ENCODE data around the gene INHA. TPM values are rescaled to one million over a fixed set of nuclear protein-coding genes. Genes with fewer than 3 reads are reported as not detected.

The INHA gene
- total and polyA plus RNA-seq, 4 donors: 0.03 to 0.15 (median 0.11) TPM

DNA sequence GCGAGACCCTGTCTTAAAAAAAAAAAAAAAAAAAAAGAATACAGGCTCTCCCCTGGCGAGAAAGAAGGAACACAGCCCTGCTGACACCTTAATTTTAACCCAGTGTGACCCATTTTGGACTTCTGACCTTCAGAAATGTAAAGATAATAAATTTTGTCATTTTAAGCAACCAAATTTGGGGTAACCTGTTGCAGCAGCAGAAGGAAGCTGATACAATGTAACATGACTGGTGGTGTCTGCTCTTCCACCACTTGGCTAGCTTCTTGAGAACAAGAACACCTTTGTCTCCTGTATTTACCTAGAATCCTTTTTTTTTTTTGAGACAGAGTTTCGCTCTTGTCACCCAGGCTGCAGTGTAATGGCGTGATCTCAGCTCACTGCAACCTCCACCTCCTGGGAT lies 19.0 kb downstream of the INHA start (continued):
- TF ChIP-seq, protein P1, sequence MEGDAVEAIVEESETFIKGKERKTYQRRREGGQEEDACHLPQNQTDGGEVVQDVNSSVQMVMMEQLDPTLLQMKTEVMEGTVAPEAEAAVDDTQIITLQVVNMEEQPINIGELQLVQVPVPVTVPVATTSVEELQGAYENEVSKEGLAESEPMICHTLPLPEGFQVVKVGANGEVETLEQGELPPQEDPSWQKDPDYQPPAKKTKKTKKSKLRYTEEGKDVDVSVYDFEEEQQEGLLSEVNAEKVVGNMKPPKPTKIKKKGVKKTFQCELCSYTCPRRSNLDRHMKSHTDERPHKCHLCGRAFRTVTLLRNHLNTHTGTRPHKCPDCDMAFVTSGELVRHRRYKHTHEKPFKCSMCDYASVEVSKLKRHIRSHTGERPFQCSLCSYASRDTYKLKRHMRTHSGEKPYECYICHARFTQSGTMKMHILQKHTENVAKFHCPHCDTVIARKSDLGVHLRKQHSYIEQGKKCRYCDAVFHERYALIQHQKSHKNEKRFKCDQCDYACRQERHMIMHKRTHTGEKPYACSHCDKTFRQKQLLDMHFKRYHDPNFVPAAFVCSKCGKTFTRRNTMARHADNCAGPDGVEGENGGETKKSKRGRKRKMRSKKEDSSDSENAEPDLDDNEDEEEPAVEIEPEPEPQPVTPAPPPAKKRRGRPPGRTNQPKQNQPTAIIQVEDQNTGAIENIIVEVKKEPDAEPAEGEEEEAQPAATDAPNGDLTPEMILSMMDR (IDR thresholded peaks at IDR 0.05; ENCODE audit: low read depth, low read length, missing input control): no peak

DNA sequence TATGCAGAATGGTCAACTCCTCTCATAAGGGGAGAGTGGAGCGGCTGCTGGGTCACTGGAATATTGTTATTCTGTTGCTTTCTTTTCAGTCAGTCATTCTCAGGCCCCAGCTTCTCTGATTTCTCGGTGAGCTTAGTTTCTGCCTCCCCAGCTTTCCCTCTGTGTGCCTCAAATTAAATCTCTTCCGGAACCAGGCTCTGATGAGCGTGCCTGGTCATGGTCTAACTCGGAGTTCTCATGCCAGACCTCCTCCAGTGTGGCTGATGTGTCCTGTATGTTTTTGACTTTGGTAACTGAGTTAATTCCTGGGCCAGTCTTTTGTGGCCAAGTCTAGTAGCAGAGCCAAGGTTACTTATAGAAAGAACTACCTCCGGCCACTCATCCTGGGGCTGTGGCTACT lies 20.6 kb downstream of the INHA start:
- WGBS: 83% methylated on average over 6 of the region's 6 CpGs
- H3K9ac ChIP-seq (ENCODE audit: low read depth in 1 of 2, low read length in 2 of 2): no peak overlapping the region
- no peak overlapping the region for H3K27ac ChIP-seq (ENCODE audit: low read depth in 1 of 2, low read length in 2 of 2)
- H3K9me3 ChIP-seq (ENCODE audit: control insufficient read depth in 4 of 4, low read length in 3 of 4): no peaks in the 10 kb centered on the region
- no peak for DNase-seq (ENCODE audit: low spot score)
- H3K4me3 ChIP-seq (ENCODE audit: low read depth in 1 of 3, low read length in 3 of 3): no peak overlapping the region
- H3K27me3 ChIP-seq (ENCODE audit: control insufficient read depth in 4 of 4, insufficient read depth in 4 of 4, low read length in 3 of 4): no peaks in the 10 kb centered on the region
- H3K36me3 ChIP-seq (ENCODE audit: control insufficient read depth in 4 of 4, insufficient read depth in 3 of 4, low read depth in 1 of 4, low read length in 3 of 4): no peaks in the 10 kb centered on the region
- peaks cover 0 to 6% (median 4%) of the 10 kb centered on the region in 4 donors for H3K4me1 ChIP-seq (ENCODE audit: control insufficient read depth in 4 of 4, insufficient read depth in 4 of 4, low read length in 3 of 4)
- TF ChIP-seq YY1 (IDR thresholded peaks at IDR 0.05) (no peak), HNF4G (IDR thresholded peaks at IDR 0.05) (no peak)
- TF ChIP-seq, protein P2, sequence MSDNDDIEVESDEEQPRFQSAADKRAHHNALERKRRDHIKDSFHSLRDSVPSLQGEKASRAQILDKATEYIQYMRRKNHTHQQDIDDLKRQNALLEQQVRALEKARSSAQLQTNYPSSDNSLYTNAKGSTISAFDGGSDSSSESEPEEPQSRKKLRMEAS (IDR thresholded peaks at IDR 0.05): no peak

DNA sequence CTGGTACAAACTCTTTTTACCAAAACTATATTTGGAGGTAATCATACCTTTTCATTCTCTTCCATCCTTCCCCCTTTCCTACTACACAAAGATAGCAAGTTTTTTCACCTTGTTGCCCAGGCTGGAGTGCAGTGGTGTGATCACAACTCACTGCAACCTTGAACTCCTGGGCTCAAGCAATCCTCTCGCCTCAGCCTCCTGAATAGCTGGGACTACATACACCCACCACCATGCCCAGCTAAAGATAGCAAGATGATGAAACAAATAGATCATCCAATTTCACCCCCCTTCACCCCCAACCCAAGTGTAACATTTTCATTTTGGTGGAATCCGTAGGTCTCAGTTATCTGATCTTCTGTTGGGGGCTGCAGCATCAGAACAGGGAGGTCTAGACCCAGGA lies 21.0 kb downstream of the INHA start:
- no peak overlapping the region for H3K27ac ChIP-seq (ENCODE audit: low read depth in 1 of 2, low read length in 2 of 2)
- peaks cover 0 to 6% (median 5%) of the 10 kb centered on the region in 4 donors for H3K4me1 ChIP-seq (ENCODE audit: control insufficient read depth in 4 of 4, insufficient read depth in 4 of 4, low read length in 3 of 4)
- TF ChIP-seq, protein P3, sequence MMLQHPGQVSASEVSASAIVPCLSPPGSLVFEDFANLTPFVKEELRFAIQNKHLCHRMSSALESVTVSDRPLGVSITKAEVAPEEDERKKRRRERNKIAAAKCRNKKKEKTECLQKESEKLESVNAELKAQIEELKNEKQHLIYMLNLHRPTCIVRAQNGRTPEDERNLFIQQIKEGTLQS (IDR thresholded peaks at IDR 0.05): no peak
- TF ChIP-seq TAF1 (conservative IDR thresholded peaks at IDR 0.05): no peak
- TF ChIP-seq, protein P2 (IDR thresholded peaks at IDR 0.05): no peak
- TF ChIP-seq HNF4G (IDR thresholded peaks at IDR 0.05): no peak
- no peak for TF ChIP-seq JUND (IDR thresholded peaks at IDR 0.05)
- TF ChIP-seq, protein P4, sequence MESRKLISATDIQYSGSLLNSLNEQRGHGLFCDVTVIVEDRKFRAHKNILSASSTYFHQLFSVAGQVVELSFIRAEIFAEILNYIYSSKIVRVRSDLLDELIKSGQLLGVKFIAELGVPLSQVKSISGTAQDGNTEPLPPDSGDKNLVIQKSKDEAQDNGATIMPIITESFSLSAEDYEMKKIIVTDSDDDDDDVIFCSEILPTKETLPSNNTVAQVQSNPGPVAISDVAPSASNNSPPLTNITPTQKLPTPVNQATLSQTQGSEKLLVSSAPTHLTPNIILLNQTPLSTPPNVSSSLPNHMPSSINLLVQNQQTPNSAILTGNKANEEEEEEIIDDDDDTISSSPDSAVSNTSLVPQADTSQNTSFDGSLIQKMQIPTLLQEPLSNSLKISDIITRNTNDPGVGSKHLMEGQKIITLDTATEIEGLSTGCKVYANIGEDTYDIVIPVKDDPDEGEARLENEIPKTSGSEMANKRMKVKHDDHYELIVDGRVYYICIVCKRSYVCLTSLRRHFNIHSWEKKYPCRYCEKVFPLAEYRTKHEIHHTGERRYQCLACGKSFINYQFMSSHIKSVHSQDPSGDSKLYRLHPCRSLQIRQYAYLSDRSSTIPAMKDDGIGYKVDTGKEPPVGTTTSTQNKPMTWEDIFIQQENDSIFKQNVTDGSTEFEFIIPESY (IDR thresholded peaks at IDR 0.05): no peak
- TF ChIP-seq HNF4A (conservative IDR thresholded peaks at IDR 0.05): no peak
- TF ChIP-seq FOXA1 (IDR thresholded peaks at IDR 0.05): no peak
- TF ChIP-seq GABPA (IDR thresholded peaks at IDR 0.05 in 1 of 2, conservative IDR thresholded peaks at IDR 0.05 in 1 of 2): no peak
- no peak for TF ChIP-seq YY1 (IDR thresholded peaks at IDR 0.05)
- TF ChIP-seq, protein P5, sequence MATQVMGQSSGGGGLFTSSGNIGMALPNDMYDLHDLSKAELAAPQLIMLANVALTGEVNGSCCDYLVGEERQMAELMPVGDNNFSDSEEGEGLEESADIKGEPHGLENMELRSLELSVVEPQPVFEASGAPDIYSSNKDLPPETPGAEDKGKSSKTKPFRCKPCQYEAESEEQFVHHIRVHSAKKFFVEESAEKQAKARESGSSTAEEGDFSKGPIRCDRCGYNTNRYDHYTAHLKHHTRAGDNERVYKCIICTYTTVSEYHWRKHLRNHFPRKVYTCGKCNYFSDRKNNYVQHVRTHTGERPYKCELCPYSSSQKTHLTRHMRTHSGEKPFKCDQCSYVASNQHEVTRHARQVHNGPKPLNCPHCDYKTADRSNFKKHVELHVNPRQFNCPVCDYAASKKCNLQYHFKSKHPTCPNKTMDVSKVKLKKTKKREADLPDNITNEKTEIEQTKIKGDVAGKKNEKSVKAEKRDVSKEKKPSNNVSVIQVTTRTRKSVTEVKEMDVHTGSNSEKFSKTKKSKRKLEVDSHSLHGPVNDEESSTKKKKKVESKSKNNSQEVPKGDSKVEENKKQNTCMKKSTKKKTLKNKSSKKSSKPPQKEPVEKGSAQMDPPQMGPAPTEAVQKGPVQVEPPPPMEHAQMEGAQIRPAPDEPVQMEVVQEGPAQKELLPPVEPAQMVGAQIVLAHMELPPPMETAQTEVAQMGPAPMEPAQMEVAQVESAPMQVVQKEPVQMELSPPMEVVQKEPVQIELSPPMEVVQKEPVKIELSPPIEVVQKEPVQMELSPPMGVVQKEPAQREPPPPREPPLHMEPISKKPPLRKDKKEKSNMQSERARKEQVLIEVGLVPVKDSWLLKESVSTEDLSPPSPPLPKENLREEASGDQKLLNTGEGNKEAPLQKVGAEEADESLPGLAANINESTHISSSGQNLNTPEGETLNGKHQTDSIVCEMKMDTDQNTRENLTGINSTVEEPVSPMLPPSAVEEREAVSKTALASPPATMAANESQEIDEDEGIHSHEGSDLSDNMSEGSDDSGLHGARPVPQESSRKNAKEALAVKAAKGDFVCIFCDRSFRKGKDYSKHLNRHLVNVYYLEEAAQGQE (IDR thresholded peaks at IDR 0.05): no peak
- TF ChIP-seq EGR1 (IDR thresholded peaks at IDR 0.05; ENCODE audit: low read depth in 2 of 2): no peak
- TF ChIP-seq RXRA (IDR thresholded peaks at IDR 0.05): no peak
- no peak for TF ChIP-seq NR2F2 (IDR thresholded peaks at IDR 0.05)
- no peak for TF ChIP-seq RAD21 (IDR thresholded peaks at IDR 0.05)
- TF ChIP-seq, protein P1 (IDR thresholded peaks at IDR 0.05; ENCODE audit: low read depth, low read length, missing input control): no peak
- TF ChIP-seq SP1 (IDR thresholded peaks at IDR 0.05): no peak
- TF ChIP-seq FOXA2 (IDR thresholded peaks at IDR 0.05): no peak
- no peak overlapping the region for H3K9ac ChIP-seq (ENCODE audit: low read depth in 1 of 2, low read length in 2 of 2)
- no peak overlapping the region for H3K4me3 ChIP-seq (ENCODE audit: low read depth in 1 of 3, low read length in 3 of 3)
- H3K9me3 ChIP-seq (ENCODE audit: control insufficient read depth in 4 of 4, low read length in 3 of 4): no peaks in the 10 kb centered on the region
- 76% methylated on average over 2 of the region's 2 CpGs for WGBS
- H3K27me3 ChIP-seq (ENCODE audit: control insufficient read depth in 4 of 4, insufficient read depth in 4 of 4, low read length in 3 of 4): no peaks in the 10 kb centered on the region
- H3K36me3 ChIP-seq (ENCODE audit: control insufficient read depth in 4 of 4, insufficient read depth in 3 of 4, low read depth in 1 of 4, low read length in 3 of 4): no peaks in the 10 kb centered on the region
- no peak for DNase-seq (ENCODE audit: low spot score)
